ENCODE results near the gene KCP.
"Not testable (repeated sequence)": the region's sequence is repeated elsewhere in the genome, so short reads cannot be mapped to it uniquely, and the experiment has no call there.

Gene KCP

DNA sequence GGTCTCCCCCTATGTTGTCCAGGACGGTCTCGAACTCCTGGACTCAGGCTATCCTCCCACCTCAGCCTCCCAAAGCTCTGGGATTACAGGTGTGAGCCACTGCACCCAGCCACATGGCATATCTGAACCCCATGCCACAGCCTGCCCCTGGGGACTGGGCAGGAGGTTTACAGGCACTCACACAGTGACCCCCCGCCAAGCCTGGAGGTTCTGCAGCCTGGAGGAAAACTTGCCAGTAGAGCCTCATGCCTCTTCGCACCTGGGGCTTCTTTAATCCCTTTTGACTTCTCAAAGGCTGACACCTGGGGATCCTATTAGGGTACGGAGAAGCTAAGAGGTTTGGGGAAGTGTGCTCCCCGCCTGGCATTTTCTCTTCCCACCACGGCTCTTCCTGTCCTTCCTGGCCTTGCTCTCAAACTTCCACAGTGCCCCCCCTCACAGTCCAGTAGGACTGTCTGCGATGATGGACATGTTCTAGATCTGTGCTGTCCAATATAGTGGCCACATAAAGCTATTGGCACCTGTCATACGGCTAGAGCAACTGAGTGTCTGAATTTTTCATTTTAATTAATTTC is 11.4 kb upstream of the KCP start:
- no peak for DNase-seq (ENCODE audit: low read depth)

DNA sequence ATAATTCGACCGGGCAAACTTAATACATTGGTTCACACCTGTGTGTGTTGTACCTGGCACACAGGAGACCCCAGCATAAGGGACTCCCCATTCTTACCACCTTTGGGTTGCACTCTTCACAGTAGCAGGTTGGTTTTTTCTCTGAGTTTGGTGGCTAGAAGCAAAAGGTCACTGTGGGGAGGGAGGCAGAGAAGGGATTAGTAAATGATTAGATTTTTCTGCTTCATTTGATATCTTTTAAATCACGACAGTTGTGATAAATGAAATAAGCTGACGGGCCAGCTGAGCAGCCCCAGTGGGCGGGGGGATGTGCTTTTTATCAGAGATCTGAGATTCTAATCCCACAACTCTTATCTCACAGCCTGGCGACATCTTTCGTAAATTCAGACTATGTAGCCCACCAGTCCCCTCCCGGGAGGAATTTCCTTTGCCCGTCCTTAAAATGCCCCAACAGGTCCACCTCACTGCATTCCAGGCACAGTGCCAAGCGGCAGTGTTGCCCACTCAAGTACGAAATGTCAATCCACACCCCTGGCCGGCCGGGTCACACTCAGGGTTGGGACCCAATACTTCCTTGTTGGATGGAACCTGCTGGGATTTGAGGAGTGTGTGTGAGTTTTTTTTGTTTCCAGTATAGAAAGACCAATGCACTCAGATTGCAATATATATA is 10.5 kb upstream of the KCP start:
- DNase-seq (ENCODE audit: low read depth) = no peak

DNA sequence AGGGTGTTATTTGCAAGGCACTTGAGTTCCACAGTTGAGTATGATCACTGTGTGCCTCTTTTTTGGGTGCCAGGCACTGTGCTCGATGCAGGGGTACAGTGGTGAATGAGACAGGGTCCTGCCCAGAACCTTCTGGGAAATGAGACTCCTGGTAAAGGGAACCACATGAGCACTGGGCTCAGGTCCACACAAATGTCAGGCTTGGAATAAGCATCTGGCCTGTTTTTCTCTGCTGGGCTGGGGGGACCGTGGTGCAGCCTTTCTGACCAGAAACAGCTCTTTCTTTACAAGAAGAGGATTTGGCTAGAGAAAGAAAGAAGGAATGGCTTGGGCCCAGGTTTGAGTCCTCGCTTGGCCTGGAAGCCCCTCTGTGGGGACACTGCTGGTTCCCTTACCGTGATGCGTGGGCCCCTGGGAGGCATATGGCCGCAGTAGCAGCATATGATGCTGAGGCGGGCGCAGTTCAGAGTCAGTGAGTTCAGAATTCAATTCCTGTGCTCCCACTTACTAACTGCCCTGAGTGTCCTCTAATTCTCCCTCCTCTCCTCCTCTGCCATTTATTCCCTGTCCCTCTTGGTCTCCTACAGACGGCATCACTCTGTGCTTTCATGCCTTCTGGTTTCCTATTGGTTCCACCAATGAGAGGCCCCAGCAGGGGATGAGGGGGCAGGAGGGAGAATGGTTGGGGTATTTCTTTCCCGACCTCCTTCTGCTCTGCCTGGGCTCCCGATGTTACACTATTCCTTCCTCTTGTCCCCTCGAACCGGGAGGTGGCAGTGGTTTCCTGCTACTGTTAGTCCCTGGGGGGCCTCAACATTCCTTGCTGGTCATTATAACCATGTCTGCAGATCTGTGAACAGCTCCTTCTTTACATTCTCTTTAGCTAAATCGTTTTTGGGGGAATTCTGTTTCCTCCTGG is 9.6 kb upstream of the KCP start:
- no peak for DNase-seq (ENCODE audit: low read depth)

DNA sequence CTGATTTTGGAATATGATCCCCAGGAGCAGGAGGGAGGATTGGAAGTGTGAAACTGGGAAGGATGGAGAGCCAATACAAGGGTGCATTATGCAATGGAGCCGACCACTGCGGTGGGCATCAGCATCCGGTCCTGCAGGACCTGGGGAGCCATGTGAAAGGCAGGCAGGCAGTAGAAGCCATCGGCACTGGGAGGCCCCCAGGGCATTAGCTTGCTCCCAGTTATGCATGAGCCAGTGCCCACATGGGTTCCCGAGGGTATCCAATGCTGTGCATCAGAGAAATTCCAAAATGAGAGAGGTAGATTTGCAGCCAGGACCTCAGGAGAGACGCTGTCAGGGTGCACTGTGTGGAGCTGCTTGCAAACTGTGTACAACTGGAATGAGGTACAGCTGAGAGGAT is 8.7 kb upstream of the KCP start:
- DNase-seq (ENCODE audit: low read depth) = no peak

DNA sequence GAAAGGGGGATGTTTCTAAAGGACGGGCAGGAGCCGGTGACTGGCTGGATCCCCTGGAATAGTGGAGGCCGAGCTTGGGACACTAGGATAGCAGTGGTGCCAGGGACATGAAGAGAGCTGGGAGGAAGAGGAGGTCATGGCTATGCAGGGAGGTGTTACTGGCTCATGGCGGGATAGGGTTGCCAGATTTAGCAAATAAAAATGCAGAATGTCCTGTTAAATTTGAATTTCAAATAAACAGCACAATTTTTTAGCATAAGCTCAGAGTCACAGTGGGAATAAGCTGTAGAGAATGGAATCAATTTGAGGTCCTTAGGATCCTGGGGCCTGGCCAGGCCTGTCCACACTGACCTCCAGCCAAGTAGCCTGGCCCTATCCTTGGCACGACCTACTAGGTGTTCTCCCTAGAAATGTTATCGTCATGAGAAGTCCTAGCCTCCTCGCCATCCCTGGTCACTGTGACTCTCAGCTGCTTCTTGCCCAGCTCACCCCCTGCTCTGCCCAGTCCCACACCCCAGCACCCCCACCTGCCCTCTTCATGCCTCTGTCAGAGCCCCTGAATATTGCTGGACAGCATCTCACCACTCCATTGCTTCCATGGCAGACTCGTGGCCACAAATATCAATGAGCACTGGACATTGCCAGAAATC is 7.6 kb upstream of the KCP start:
- DNase-seq (ENCODE audit: low read depth) = no peak

DNA sequence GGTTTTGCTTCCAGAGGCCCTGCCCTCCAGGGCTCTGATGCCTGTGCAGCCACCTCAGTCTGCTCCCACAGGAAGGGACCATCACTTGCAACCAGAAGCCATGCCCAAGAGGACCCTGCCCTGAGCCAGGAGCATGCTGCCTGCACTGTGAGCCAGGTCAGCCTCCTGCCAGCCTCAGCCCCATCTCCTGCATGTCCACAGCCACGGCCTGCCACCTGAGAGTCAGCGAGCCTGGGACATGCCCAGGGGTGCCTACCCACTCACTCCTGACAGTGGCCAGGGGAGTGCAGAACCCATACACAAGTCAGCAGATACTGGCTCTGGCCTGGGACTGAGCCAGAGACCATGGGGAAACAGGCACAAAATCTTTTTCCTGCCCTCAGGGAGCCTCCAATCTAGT is 6.6 kb upstream of the KCP start:
- DNase-seq (ENCODE audit: low read depth) = no peak

DNA sequence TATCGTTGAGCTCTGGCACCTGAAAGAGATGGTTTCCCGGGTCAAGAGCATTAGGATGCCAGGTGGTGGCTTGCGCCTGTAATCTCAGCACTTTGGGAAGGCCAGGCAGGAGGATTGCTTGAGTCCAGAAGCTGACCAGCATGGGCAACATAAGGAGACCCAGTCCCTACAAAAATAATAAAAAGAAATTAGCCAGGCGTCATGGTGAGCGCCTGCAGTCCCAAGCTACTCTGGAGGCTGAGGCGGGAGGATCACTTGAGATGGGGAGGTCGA is 6.1 kb upstream of the KCP start:
- no peak for DNase-seq (ENCODE audit: low read depth)

DNA sequence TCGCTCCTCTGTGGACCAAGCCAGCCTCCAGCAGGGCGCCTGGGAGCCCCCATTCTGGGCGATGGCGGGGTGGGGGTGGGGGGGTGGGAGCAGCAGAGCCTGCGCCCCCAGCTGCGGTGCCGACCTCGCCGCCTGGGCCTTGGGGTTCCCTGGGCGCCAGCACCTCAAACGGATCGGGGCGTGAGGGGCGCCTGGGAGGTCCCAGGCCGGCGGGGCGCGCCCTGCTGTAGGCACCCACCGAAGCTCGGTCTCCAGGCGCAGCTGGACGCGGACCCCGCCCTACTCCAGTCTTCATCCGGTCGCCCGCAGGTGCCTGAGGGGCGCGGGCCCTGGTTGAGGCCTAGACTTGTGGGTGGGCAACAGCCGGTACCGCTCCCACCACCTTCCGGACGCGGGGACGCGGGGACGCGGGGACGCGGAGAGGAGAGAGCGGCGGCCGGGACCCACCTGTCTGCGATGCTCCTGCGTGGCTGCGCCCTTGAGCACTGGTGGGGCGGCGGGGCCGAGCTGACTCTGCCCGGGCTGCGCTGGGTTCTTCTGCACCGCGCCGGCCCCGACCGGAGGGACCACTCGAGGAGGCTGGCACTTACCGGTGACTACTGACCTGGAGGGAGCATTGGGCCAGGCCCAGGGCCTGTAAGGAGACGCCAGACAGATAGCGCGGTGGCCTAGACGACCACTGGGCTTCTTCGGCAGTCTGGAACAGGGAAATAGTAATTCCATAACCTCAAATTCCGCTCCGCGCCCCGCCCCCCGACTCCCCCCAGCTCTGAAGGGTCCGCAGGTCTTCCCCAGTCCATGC is 5.5 kb upstream of the KCP start:
- DNase-seq (ENCODE audit: low read depth) = no peak

DNA sequence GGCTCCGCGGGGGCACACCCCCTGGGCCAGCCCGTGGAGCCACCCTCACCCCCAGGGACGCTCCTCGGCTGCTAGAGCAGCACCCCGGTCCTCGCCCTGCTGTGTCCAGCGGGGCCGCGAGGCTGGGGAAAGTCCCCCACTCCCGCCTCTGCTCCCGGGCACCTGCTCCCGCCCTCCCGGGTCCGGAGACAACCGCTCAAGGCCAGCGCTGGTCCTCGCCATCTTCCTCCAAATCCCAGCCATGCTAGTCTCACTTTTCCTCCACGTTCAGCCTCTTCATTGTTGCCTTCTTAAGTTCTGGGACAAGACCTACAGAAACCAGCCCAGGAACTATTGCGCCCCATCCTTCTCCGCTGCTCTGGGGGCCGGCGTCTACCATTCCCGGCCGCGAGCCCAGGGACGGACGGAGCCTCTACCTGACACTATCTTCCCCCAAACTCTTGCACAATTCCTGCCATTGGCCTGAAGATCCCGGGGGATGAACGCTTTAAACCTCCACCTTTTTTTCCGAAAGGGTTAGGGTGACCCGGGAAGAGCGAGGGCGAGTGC is 4.8 kb upstream of the KCP start:
- no peak for DNase-seq (ENCODE audit: low read depth)

DNA sequence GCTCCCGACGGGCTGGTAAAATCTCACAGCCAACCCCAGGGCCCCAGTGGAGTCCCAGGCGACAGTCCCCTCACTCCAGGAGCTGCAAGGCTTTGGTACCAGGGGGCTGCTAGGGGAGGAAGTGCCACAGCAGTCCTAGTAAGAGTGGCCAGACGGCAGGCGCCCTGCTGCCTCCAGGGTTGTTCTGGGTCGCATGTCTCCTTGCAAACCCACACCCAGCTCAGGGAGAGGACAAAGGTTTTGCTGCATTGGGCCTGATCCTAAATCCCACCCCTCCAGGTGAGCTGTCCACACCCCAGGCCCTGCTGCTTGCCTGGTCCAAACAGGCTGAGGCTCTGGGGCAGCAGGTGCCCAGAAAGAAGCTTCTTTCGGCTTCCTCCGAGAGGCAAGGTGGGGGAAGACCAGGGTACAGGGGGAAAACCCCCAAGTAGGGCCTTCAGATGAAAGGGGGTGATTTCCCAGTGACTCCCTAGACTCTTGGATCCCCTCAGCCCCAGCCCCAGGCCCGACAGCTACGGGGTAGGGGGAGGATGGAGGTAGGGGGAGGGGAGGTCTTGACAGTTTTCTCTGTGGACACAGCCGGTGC is 4.2 kb upstream of the KCP start:
- DNase-seq (ENCODE audit: low read depth) = no peak

DNA sequence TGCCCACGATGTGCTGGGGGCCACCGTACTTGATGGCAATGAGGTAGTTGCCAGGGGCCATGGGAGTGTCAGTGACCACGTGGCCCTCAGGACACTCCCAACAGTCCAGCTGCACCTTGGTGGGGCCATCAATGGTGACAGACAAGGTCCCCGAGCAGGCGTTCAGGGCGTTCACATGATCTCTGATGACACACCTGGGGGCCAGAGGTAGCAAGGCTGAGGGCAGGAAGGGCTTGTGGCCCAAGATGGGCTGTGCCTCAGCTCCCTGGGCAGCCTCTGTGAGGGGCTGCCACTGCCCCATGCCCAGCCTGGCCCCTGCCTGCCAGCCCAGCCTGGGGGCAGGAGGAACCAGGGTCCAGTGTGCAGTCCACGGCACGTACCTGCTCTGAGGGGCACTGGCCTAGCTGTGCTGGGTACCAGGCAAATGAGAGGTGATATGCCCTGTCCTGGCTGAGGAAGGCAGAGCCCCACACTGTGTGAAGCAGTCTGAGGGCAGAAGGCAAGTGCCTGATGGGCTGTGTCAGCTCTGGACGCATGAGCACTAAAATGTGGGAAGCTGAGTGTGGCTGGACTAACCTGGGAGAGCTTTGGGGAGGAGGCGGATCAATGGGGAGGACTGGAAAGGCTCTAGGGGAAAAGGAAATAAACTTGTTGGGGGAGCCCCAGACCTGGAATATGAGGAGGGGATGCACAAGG is 3.5 kb upstream of the KCP start:
- no peak for DNase-seq (ENCODE audit: low read depth)

DNA sequence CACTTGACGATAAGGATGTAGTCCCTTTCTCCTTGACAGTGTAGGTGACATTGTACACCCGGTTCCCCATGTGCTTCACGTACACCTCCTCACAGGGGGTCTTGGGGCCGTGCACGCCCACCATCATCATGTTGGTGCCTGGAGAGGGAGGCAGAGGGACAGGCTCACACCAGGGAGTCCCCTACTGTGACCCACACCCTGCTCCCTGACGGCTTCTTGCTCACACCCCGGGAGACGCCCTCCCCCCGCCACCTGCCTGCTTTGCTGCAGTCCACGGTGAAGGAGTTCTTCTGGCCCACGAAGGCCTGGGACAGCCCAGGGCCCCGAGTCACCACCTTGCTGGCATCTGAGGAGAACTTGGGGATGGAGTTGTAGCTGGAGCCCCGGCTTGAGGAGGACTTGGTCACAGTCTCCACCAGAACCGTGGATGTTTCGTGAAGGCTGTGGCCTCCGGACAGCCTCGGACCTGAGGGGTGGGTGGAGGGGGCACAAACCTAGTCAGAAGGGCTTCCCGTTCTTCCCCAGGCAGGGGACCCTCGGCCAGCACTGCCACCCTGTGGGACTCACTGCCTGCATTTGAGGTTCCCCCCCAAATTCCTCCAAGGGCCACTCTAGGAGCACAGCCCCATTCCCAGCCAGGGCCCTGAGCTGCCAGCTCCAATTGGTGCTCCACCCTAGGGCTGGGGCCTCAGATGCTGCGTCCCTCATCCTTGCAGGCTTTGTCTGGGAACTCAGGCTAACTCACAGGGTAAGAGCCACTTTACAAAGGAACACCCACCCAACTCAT is 2.4 kb upstream of the KCP start:
- DNase-seq (ENCODE audit: low read depth) = not testable (repeated sequence)

DNA sequence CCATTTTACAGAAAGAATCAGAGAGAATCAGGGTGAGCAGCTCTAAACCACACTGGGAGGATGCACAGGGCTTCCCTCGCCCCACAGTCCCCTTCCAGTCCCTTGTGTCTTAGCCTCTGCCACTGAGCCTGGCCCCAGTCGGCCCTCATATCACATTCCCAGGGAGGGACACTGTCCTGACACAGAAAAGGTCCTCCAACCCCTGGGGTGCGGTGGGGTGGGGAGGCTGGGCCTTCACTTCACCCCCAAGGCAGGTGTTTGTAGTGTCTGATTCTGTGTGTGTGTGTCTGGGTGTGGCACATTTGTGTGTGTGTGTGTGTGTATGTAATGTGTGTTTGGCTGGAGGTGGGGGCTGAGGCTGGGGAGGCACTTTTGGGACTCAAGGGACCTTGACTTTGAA is 1.8 kb upstream of the KCP start:
- no peak for DNase-seq (ENCODE audit: low read depth)

DNA sequence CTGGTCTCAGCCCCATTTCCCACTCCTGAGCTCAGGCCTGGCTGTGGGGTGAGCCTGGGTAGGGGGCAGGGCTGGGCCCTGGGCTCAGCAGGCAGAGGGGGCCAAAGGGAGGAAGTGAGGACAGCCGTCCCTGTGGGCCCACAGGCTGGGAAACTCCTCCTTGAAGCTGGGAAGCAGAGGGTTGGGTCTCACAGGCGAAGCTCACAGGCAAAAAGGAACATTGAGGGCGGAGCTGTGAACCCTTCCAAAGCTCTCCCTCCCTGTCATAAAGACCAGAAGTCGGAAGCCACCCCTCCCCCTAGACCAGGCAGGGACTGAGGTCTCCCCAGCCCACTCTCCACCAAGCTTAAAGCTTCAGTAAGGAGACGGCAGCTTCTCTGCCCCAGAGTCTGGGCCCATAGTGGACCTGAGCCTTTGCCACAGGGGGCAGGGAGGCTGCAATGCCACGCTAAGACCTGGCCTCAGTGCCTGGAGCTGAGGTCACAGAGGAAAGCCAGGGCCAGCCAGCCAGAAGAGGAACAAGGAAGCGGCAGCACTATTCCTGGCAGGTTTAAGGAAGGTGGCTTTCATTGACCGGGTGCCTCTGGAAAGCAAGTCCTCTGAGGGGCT is 1.0 kb upstream of the KCP start:
- DNase-seq (ENCODE audit: low read depth) = no peak

DNA sequence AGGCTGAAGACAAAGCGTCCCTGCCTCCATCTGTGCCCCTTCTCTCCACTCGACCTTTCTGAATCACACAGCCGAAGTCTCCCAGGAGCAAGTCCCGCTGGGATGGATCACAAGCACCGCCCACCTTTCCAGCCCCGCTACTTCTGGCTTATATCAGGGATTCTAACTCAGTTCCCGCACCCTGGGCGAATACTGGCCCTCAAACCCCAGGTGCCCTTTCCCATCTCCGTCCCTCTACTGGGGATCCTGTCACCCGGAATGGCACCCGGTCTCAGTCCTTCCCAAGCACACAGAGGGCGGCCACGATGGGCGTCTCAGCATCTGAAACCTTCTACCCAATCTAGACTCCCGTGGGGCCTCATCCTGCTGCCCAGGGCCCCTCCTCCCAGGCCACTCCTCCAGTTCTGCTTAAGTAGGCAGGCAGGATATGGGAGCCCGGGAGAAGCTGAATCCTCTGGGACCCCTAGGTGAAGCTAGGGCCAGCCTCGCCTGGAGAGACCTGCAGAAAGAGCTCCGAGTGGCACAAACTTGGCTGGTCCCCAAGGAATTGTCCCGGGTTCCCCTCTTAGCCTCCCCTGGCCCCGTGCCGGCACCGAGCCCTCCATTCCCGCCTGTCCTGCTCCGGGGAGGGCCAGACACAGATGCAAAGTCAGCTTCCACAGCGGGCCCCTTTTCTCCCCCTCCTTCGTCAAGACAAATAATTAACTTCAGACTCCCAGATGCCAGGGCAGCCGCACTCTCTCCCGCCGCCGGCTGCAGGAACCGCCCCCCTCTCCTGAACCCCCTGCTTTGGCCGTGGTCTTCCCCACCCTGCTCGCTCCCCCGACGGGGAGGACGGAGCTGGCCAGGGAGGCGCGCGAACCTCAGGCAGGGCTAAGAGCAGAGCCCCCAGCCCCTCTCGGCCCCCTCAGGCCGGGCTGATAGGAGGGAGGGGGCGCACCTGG is 612 bp downstream of the KCP start:
- DNase-seq (ENCODE audit: low read depth) = no peak

DNA sequence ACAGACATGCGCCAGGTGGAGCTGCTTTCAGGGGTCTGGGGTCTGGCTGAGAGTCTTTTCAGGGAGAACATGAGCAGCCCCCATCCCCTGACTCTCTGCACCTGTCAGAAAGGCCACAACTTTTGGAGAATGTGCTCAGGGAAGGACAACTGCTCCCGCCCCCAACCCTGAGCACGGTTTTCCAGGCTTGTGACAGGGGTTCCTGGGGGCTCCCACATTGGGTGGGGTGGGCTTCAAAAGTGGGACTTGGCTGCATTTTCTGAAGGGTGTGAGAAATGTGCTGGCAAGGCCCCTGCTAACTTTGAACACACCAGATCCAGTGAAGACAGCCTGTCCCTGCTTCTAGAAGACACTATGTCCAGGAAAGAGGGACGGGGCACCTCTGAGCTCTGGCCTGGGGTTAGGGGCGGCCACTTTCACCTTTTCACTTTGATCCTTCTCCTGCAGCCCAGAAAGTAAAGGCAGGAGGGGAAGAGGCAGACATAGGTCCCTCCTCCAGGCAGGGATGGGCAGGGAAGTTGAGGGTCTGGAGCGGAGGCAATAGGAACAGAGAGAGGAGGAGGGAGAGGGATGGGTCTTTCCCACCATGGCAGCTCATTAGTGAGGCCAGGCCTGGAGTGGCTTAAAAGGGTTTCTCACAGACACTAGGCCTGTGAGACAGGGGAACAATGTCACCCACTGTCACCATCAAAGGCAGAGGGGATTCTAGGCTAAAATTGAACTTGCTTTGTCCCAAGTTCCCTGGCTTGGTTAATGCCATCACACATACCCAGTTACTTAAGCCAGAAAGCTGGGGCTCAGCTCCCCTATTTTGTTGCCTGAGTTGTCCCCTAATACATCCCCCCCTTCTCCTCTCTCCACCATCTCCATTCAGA is 1.5 kb downstream of the KCP start:
- DNase-seq (ENCODE audit: low read depth) = no peak

DNA sequence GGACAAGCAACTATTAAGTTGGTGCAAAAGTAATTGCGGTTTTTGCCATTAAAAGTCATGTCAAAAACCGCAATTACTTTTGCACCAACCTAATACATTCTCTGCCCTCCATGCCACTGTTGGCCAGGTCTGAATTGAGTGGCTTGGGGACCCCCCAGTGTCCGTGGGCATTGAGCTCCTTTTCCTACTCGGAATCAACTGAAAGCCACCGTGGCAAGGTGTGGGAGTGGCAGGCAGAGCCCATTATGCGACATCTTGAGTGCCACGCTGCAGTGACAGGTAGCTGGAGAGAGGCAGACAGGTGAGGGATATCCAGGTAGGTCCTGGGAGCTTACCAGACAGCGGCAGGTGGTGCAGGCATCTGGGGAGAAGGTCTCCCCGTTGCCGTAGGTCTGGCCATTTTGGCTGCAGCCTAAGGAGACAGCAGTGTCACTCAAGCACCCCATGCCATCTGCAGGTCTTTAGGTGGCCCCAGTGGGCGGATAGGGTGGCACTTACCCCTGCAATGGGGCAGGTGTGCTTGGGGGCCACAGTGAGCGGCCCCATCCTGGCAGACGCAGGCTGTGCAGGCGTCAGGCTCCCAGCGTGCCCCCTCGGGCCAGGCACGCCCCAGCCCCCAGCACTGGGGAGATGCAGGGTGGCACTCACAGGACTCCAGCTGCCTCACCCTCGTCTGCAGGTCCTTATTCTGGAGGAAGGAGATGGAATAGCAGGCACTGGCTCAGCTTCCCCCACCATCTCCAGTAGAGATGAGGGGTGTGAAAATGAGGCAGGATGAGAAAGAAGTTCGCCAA is 3.5 kb downstream of the KCP start:
- DNase-seq (ENCODE audit: low read depth) = no peak
